Suprapubic skin (tissue), 4 donors: ENCODE data around the gene GRSF1. TPM values are rescaled to one million over a fixed set of nuclear protein-coding genes. Genes with fewer than 3 reads are reported as not detected.

Experiments used
- DNase-seq, 2 donors: peaks; one replicate each; pipeline ENCODE4 v3.0.0-alpha.2; 2019; ENCODE audit warnings: low spot score in 2 of 2
- H3K27ac ChIP-seq: fragments of 200-600 bp; sonication (generic); one replicate; pipeline ENCODE4 v1.5.1; 2019
- H3K27me3 ChIP-seq: fragments of 200-600 bp; sonication (generic); one replicate; pipeline ENCODE4 v1.5.1; 2019
- H3K36me3 ChIP-seq: fragments of 200-600 bp; sonication (generic); one replicate; pipeline ENCODE4 v1.5.1; 2019
- H3K4me1 ChIP-seq: fragments of 200-600 bp; sonication (generic); one replicate; pipeline ENCODE4 v1.5.1; 2019
- H3K4me3 ChIP-seq: fragments of 200-600 bp; sonication (generic); one replicate; pipeline ENCODE4 v1.5.1; 2019; ENCODE audit warnings: mild to moderate bottlenecking
- H3K9me3 ChIP-seq: fragments of 200-600 bp; sonication (generic); one replicate; pipeline ENCODE4 v1.5.1; 2019
- EP300 ChIP-seq: sonication (generic); formaldehyde crosslinking; IDR thresholded peaks from one replicate; pipeline ENCODE4 v1.6.1; 2017; ENCODE audit warnings: antibody characterized with exemption
- POLR2A ChIP-seq, 2 donors: fragments of 450-650 bp; IDR thresholded peaks; one replicate each; pipeline ENCODE4 v1.6.1; 2017; ENCODE audit warnings: antibody characterized with exemption in 2 of 2, mild to moderate bottlenecking in 2 of 2, moderate library complexity in 2 of 2
- POLR2AphosphoS5 ChIP-seq, 3 donors: sonication (generic); formaldehyde crosslinking; IDR thresholded peaks; one replicate each; pipeline ENCODE4 v1.6.1; 2017; ENCODE audit warnings: antibody characterized with exemption in 3 of 3
- WGBS: methylation state at CpG from one replicate; pipeline ENCODE4 v1.1.5; 2018; 5-methylcytosine and 5-hydroxymethylcytosine counted together
- total RNA-seq, 4 donors: library from RNA; depleted of rRNA; stranded (reverse); fragments of >200 nt; gene quantifications; one replicate each; pipeline ENCODE4 v1.1.0, GENCODE V29; 2016
- TF ChIP-seq, protein P1 (sequence below), 2 donors: fragments of 200-600 bp in 1 of 2; fragments of 450-650 bp in 1 of 2; sonication (generic) in 1 of 2; IDR thresholded peaks; one replicate each; pipeline ENCODE4 v1.5.1; 2016 to 2019; ENCODE audit warnings: antibody characterized with exemption in 2 of 2, mild to moderate bottlenecking in 1 of 2, moderate library complexity in 1 of 2

GRSF1 gene, protein sequence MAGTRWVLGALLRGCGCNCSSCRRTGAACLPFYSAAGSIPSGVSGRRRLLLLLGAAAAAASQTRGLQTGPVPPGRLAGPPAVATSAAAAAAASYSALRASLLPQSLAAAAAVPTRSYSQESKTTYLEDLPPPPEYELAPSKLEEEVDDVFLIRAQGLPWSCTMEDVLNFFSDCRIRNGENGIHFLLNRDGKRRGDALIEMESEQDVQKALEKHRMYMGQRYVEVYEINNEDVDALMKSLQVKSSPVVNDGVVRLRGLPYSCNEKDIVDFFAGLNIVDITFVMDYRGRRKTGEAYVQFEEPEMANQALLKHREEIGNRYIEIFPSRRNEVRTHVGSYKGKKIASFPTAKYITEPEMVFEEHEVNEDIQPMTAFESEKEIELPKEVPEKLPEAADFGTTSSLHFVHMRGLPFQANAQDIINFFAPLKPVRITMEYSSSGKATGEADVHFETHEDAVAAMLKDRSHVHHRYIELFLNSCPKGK
- 10 to 100 TPM; 37.5 to 54.2 (median 46.7) TPM for total RNA-seq

DNA sequence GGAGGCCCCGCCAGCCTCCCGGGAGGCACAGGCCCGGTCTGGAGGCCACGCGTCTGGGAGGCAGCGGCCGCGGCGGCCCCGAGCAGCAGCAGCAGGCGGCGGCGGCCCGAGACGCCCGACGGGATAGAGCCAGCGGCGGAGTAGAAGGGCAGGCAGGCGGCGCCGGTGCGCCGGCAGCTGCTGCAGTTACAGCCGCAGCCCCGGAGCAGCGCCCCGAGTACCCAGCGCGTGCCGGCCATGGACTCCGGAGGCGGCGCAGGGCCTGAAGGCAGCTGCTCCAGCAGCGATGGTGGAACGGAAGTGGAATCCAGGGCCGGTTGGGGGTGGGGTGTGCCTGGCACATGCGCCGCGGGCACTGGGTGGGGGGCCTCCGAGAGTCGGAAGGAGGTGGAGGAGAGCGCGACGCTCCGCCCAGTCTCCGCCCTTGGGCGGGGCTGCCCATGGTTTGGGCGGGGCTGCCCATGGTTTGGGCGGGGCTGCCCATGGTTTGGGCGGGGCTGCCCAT, at the start of gene GRSF1:
TSS of gene GRSF1 (minus strand) at position 302 of the 505 bp plus-strand sequence. CDS start at position 239, 63 bp downstream.
- peaks cover 29% of the 10 kb centered on the region for H3K4me1 ChIP-seq
- WGBS: no CpG with 5 or more reads among the region's 51 CpGs
- peak; percentile 96 to 97 for DNase-seq
- peak within 1 kb of the TSS; percentile 99 for H3K27ac ChIP-seq
- H3K36me3 ChIP-seq: peaks cover 6% of the 10 kb centered on the region
- peak within 1 kb of the TSS; percentile 100 for H3K4me3 ChIP-seq
- H3K27me3 ChIP-seq: no peaks in the 10 kb centered on the region
- peak; percentile 20 to 42 for TF ChIP-seq POLR2A (IDR thresholded peaks at IDR 0.05)
- TF ChIP-seq POLR2AphosphoS5 (IDR thresholded peaks at IDR 0.05): peak in 2 of 3 donors; percentile 28 to 36
- TF ChIP-seq, protein P1, sequence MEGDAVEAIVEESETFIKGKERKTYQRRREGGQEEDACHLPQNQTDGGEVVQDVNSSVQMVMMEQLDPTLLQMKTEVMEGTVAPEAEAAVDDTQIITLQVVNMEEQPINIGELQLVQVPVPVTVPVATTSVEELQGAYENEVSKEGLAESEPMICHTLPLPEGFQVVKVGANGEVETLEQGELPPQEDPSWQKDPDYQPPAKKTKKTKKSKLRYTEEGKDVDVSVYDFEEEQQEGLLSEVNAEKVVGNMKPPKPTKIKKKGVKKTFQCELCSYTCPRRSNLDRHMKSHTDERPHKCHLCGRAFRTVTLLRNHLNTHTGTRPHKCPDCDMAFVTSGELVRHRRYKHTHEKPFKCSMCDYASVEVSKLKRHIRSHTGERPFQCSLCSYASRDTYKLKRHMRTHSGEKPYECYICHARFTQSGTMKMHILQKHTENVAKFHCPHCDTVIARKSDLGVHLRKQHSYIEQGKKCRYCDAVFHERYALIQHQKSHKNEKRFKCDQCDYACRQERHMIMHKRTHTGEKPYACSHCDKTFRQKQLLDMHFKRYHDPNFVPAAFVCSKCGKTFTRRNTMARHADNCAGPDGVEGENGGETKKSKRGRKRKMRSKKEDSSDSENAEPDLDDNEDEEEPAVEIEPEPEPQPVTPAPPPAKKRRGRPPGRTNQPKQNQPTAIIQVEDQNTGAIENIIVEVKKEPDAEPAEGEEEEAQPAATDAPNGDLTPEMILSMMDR (IDR thresholded peaks at IDR 0.05): peak in 1 of 2 donors; percentile 14
- TF ChIP-seq EP300: no peak
- no peaks in the 10 kb centered on the region for H3K9me3 ChIP-seq

DNA sequence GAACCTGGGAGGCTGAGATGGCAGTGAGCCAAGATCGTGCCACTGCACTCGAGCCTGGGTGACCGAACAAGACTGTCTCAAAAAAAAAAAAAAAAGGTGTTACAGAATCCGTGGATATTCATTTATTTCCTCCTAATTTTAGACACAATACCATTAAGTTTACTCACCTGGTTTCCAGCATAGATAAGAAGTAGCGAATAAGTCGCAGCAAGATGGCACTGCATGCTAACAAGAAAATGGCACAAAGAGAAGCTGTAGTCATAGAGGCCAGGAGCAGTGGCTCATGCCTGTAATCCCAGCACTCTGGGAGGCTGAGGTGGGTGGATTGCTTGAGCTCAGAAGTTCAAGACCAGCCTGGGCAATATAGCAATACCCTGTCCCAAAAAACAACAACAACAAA, 45.5 kb upstream of the GRSF1 start:
- WGBS: 65% methylated on average over 6 of the region's 6 CpGs
- Histone ChIP-seq H3K4me3 (no peak overlapping the region), H3K27me3 (no peaks in the 10 kb centered on the region), H3K9me3 (no peaks in the 10 kb centered on the region), H3K27ac (no peak overlapping the region), H3K36me3 (no peaks in the 10 kb centered on the region), H3K4me1 (no peaks in the 10 kb centered on the region)
- TF ChIP-seq POLR2AphosphoS5 (IDR thresholded peaks at IDR 0.05) (no peak), POLR2A (IDR thresholded peaks at IDR 0.05) (no peak), EP300 (no peak)
- TF ChIP-seq, protein P1 (IDR thresholded peaks at IDR 0.05): no peak
- DNase-seq: no peak

DNA sequence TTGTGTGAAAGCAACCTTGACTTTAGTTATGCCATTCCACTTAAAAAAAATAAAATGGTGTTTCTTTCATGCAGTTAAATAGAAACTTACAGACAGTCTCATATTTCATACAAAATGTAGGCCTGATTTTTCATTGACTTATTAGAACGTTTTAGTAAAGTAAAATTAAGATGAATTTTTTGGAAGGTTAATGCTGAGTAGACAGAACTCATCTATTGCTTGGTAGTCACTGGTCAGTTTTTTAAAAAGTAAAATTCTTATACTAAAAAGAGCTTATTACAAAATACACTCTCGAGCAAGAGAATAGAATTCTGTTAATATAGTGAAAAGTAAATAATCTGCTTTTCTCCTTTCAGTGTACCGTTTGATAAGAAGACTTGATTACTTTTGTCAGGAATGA, 41.0 kb upstream of the GRSF1 start:
- Histone ChIP-seq H3K4me3 (no peak overlapping the region), H3K4me1 (no peaks in the 10 kb centered on the region), H3K9me3 (no peaks in the 10 kb centered on the region), H3K27me3 (no peaks in the 10 kb centered on the region), H3K27ac (no peak overlapping the region), H3K36me3 (no peaks in the 10 kb centered on the region)
- no peak for DNase-seq
- TF ChIP-seq POLR2AphosphoS5 (IDR thresholded peaks at IDR 0.05) (no peak), EP300 (no peak), POLR2A (IDR thresholded peaks at IDR 0.05) (no peak)
- TF ChIP-seq, protein P1 (IDR thresholded peaks at IDR 0.05): no peak
- 84% methylated on average over 3 of the region's 3 CpGs for WGBS

DNA sequence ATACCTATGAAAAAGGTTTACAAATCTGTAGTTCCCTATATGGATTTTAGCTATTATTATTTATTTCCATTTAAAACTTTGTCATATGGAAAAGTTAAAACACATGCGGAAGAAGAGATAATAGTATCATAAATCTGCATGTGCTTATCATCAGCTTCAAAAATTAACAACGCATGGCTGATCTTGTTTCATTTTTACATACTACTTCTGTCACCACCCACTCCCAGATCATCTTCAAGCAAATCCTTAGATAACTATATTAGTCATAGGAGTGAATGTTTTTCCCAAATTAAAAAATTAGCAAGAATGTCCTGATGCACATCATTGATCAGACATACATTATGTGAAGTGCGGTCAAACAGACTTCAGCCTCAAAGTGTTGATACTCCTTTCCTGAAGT, 37.9 kb upstream of the GRSF1 start:
- TF ChIP-seq POLR2A (IDR thresholded peaks at IDR 0.05): no peak
- TF ChIP-seq POLR2AphosphoS5 (IDR thresholded peaks at IDR 0.05): no peak
- TF ChIP-seq, protein P1 (IDR thresholded peaks at IDR 0.05): no peak
- TF ChIP-seq EP300: no peak
- 64% methylated on average over 3 of the region's 3 CpGs for WGBS
- no peak overlapping the region for H3K4me3 ChIP-seq

More for the DNA sequence above, 37.9 kb upstream of the GRSF1 start:
- Histone ChIP-seq H3K27me3 (no peaks in the 10 kb centered on the region), H3K9me3 (no peaks in the 10 kb centered on the region), H3K4me1 (no peaks in the 10 kb centered on the region), H3K36me3 (no peaks in the 10 kb centered on the region), H3K27ac (no peak overlapping the region)
- no peak for DNase-seq
